NCI-H524 (cell line): Measurements from ENCODE around the gene TMEM72.
"Not testable (repeated sequence)": the region's sequence is repeated elsewhere in the genome, so short reads cannot be mapped to it uniquely, and the experiment has no call there.

Experiments used
- DNase-seq, 2 experiments: peaks; one replicate each; lab custom pipeline; 2025; lab: John Stamatoyannopoulos, UW

TMEM72 gene

DNA sequence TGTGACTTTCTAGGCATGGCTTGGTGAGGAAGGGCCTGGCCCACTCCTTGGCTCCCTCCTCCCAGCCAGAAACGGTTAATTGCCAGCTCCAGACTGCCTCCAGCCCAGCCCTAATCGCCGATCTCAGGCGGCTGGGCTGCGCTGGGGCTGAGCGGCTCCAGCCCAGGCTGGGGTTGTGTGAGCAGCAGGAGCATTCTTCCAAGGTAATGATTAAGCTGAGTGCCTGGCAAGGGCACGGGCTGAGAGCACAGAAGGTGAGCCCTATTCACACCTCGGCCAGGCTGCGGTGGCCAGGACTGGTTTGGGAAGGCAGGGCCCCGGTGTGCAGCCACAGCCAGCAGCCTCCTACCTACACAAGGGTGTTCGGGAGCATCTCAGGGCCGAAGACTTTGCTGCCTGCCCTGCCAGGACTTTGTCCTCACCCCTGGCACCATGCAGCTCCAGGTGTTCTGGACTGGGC, at the start of gene TMEM72:
TMEM72 (plus strand) TSS at position 257 of the 460 bp plus-strand sequence; CDS start at position 433, 176 bp downstream.
- DNase-seq, result no peak

DNA sequence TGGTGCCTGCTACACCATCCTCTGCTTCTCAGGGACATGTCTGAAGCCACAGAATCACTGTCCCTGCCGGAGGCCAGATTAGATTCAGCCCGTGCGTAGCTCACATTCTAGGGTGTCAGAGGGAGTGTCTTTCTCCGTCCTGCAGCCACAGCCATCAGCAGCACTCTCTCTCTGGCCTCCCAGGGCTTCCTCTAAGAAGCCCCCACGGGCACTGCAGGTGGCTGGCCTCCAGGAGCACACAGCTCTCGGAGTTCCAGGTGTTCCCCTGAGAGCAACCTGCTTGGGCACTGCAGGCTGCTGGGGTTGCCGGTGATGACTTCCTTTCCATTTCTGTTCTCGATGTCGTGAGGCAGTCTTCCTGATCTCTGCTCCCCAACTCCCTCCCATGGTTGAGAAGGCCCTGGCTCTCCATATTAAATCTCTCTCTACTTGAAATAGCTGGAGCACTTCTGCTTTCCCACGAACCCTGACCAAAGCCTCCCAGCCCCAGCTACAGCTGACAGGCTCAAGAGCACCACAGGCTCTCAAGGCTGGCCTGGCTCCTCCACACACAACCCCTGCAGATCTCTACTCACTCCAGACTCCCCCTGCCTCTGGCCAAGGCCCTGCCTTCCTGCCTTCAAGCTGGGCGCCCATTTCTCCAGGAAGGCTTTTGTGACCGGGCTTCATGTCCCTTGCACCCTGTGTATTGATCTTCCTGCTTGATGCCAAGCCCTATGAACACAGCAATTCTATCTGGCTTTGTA, 49.0 kb upstream of the TMEM72 start:
- no peak for DNase-seq

GRCh38 chr10:44862924-44863323, 48.2 kb upstream of the TMEM72 start:
- DNase-seq, result peak in 1 of 2 experiments; percentile 25

GRCh38 chr10:44863344-44864047, 47.6 kb upstream of the TMEM72 start:
- peak in 1 of 2 experiments; percentile 25 for DNase-seq

DNA sequence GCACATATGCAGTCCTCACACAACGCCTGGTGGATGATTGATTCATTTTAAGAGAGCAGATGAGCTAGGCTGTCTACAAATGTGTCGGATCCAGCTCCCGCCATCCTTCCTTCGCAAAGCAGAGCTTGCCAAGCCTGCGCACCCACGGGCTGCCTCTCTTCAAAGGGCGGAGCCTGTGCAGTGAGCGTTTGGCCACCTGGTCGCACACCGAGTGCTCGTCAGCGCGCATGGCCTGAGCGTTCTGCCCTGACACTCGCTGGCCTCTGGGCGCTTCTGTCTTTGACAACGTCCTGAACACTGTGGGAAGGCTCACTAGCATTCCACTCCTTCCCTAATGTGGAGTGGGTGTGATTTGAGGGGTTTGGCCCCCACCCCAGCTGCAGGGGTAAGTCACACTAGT, 47.1 kb upstream of the TMEM72 start:
- DNase-seq, result peak; percentile 24 to 53

DNA sequence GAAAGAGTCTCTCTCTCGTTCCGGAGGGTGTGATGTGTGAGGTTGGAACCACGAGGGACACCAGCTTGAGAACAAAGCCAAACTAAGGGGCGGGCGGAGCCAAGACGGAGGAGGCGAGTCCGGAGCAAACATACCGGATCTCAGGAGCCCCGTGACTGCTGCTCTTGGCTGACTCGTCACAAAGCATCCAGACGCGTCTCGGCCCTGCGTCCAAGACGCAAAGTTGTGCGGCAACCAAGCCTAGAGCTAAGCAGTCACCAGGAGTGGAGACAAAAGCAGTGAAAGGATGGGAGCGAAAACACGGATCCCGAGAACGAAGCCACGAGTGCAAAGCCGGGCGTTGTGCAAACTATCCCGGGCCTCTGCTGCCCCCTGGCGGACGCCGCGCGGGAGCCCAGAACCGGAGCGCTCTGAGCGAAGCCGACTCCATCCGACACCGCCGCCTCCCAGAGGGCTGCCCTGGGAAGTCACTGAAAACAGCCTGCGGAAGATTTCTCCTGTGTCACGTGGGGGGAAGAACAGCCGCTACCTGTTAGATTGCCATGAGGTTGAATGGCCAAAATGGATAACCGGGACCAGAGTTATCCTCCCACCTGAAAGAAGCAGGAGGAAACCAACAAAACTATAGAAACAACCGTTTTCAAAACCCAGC, 46.4 kb upstream of the TMEM72 start:
- DNase-seq, result peak; percentile 66 to 73

DNA sequence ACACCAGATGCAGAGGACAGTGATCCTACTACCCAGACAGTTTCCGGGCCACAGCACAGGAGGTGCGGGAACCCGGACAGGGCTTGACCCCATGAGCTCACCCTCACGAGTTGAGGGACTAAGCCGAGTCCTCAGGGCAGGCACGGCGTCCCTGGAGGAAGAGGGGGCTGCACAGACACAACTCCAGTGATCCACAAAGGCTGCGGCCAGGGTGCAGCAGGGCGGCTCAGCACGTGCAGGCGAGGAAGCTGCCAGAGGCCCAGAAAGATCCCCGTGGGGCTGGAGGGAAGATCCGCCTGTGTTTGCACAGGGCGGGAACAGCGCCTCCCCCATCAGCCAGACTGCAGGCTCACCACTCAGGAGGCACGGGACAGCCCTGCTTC, 45.9 kb upstream of the TMEM72 start:
- DNase-seq, result no peak

DNA sequence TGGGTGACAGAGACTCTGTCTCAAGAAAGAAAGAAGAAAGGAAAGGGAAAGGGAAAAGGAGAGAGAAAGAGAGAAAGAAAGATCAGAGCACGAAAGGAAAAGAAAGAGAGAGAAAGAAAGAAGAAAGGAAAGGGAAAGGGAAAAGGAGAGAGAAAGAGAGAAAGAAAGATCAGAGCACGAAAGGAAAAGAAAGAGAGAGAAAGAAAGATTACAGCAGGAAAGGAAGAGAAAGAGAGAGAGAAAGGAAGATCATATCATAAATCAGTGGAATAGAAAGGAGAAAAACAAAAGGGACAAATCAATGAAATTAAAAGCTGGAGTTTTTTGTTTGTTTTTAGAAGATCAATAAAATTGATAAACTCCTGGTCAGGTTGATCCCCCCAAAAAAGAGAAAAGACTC, 44.8 kb upstream of the TMEM72 start:
- DNase-seq, result not testable (repeated sequence)

GRCh38 chr10:44870031-44870430, 41.1 kb upstream of the TMEM72 start:
- DNase-seq, result no peak

- DNase-seq, result no peak
These were observed 38.0 kb upstream of the TMEM72 start for GRCh38 chr10:44873160-44873559.

- DNase-seq, result no peak
These were observed 37.0 kb upstream of the TMEM72 start for GRCh38 chr10:44874166-44874565.

- DNase-seq, result peak; percentile 47 to 76
These were observed 32.2 kb upstream of the TMEM72 start for GRCh38 chr10:44878706-44879530.

- DNase-seq, result no peak
These were observed 31.6 kb upstream of the TMEM72 start for GRCh38 chr10:44879531-44879899.

GRCh38 chr10:44880090-44880715, 30.9 kb upstream of the TMEM72 start:
- DNase-seq, result no peak

DNA sequence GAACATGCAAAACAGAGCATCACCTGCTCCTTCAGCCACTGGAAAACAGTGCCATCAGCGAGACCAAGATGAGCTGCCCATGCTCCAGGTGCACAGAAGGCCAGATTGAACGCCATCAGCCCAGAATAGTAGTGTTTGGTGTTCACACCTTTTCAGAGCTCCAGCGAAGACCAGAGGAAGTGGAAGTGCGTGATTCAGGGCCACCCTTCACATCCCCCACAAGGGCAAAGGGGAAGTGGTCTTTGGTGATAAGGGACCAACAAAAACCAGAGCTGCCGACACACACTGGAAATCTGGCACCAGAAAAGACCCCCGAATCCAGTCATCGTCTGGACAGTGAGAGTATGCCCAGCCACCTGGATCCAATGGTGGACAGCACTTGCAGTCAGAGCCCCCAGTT, 29.5 kb upstream of the TMEM72 start:
- no peak for DNase-seq

- no peak for DNase-seq
These were observed 28.9 kb upstream of the TMEM72 start for GRCh38 chr10:44882166-44882720.

- DNase-seq, result no peak
These were observed 27.4 kb upstream of the TMEM72 start for GRCh38 chr10:44883593-44884331.

- DNase-seq, result no peak
These were observed 25.4 kb upstream of the TMEM72 start for GRCh38 chr10:44885710-44886109.

- no peak for DNase-seq
These were observed 24.2 kb upstream of the TMEM72 start for GRCh38 chr10:44886966-44887365.

- no peak for DNase-seq
These were observed 22.3 kb upstream of the TMEM72 start for GRCh38 chr10:44888886-44889285.

DNA sequence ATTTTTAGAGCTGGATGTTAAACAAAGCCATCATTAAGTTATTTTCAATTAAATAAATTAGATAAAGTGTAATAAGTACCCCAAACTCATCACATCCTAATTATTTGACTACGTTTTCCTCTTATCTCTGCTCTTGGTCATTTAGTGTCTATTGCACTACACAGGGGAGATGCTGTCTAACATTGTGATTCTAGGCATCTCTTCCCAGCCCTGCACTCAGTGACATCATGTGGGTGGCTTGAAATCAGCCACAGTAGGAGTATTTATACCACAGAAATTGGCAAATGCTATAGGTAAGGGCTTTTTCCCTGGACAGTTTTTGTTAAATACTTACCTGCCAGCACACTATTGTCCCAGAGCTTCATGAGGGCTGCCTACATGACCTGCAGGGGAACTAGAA, 21.3 kb upstream of the TMEM72 start:
- DNase-seq, result no peak
